DMS53 (cell line): ENCODE results near the gene FCHO1.
A peak's percentile ranks its signal among the peaks of the same experiment; 100 is the strongest.

ENCODE experiments used
- DNase-seq: peaks from one replicate; lab custom pipeline; 2025; lab: John Stamatoyannopoulos, UW

FCHO1 gene

GRCh38 chr19:17735410-17735809 lies 15.9 kb upstream of the FCHO1 start:
- DNase-seq: no peak

GRCh38 chr19:17737690-17738153 lies 13.6 kb upstream of the FCHO1 start:
- no peak for DNase-seq

GRCh38 chr19:17739121-17739875 lies 12.0 kb upstream of the FCHO1 start:
- no peak for DNase-seq

GRCh38 chr19:17741456-17741855 lies 9.8 kb upstream of the FCHO1 start:
- no peak for DNase-seq

GRCh38 chr19:17743874-17744580 lies 7.2 kb upstream of the FCHO1 start:
- peak; percentile 46 for DNase-seq

GRCh38 chr19:17747205-17748098 lies 3.8 kb upstream of the FCHO1 start:
- peak; percentile 95 for DNase-seq

GRCh38 chr19:17748884-17749638 lies 2.2 kb upstream of the FCHO1 start:
- no peak for DNase-seq

- no peak for DNase-seq
These were observed 1.4 kb upstream of the FCHO1 start for GRCh38 chr19:17749912-17750317.

- no peak for DNase-seq
These were observed 616 bp downstream of the FCHO1 start for GRCh38 chr19:17751912-17752273.

- no peak for DNase-seq
These were observed 1.8 kb downstream of the FCHO1 start for GRCh38 chr19:17752865-17753639.

- DNase-seq: peak; percentile 34
These were observed 2.7 kb downstream of the FCHO1 start for GRCh38 chr19:17753976-17754375.

- no peak for DNase-seq
These were observed 3.6 kb downstream of the FCHO1 start for GRCh38 chr19:17754634-17755442.

- peak; percentile 39 for DNase-seq
These were observed 4.2 kb downstream of the FCHO1 start for GRCh38 chr19:17755443-17755890.

- DNase-seq: peak; percentile 66
These were observed 4.8 kb downstream of the FCHO1 start for GRCh38 chr19:17755977-17756670.

- no peak for DNase-seq
These were observed 5.8 kb downstream of the FCHO1 start for GRCh38 chr19:17757125-17757524.

- no peak for DNase-seq
These were observed 7.2 kb downstream of the FCHO1 start for GRCh38 chr19:17758515-17758914.

- DNase-seq: no peak
These were observed 9.9 kb downstream of the FCHO1 start for GRCh38 chr19:17761148-17761547.

GRCh38 chr19:17762505-17763229 lies 11.4 kb downstream of the FCHO1 start:
- DNase-seq: peak; percentile 66

- no peak for DNase-seq
These were observed 13.1 kb downstream of the FCHO1 start for GRCh38 chr19:17764348-17764747.
